ENCODE measurements around the gene IFI27.

DNA sequence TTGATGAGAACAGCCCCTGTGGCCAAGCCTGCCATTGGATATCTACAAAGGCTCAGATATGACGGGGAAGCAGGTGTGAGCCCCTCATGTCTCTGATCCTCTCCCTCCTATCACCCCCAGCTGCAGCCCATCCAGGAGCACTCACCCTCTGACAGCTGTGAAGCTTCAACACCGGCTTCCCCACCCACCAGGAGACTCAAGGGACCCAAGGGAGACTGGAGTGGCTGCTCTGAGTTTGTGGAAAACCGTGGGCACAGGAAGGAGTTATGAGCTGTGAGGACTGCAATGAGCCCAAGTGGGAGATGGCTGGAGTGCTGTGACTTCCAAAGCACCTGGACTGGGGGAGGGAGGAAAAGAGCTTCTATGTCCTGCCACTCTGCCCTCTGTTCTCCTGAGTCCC lies 10.9 kb downstream of the IFI27 start:
- no peak for TF ChIP-seq PAX5 (IDR thresholded peaks at IDR 0.05; ENCODE audit: insufficient read depth, low read length, severe bottlenecking)
- TF ChIP-seq POLR2A (IDR thresholded peaks at IDR 0.05; ENCODE audit: low read depth, low read length): no peak
- TF ChIP-seq POLR2AphosphoS5 (IDR thresholded peaks at IDR 0.05; ENCODE audit: low read depth, low read length): no peak
